Endometrial microvascular endothelial cells (primary cell): ENCODE data around the gene AVEN. TPM values are rescaled to one million over a fixed set of nuclear protein-coding genes. Genes with fewer than 3 reads are reported as not detected.

ENCODE experiments used
- in situ Hi-C: cut with HindIII; loops from 2 replicates; pipeline ENCODE4 v1.10.0; 2017; ENCODE audit warnings: low sequenced_read_pairs, low pct_unique_long_range_greater_than_20kb; ENCODE audit errors: inconsistent ontology term
- total RNA-seq: library from RNA; depleted of rRNA; stranded (reverse); fragments of >200 nt; gene quantifications from one replicate; pipeline ENCODE4 v1.2.3, GENCODE V29; 2015; ENCODE audit errors: inconsistent ontology term

Gene AVEN
- total RNA-seq, 1 donor from 2014 or later: 44.1 TPM

DNA sequence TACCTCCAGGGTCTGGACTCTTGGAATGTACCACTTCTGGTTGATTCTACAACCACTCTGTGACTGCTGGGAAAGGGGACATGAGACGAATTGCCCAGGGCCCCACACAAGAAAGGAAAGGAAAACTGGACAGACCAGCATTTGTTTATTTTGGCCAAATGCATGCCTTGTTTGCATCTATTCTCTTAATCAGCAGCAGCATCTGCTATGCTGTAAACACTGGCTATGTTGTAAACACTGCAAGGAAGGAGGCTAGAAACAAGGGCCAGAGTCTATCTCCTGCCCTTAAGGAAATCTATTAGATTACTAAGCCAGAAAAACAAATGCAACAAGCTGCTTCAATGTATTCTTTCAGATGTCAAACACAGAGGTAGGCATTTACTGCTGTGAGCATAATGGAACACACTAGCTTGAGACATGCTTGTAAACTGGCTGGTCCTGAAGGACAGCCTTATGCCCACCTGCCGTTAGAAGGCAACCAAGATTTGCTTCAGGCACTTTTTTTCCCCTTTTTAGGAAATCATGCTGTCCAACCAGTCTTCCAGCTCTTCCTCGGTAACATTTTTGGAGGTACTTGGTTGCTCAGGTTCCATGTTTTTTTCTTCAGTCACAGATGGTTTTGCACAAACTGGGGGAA is 172.8 kb downstream of the AVEN start:
- in situ Hi-C loops: no loop called here

- in situ Hi-C loops: no loop called here
These were observed 173.6 kb downstream of the AVEN start for GRCh38 chr15:33865416-33865815.

GRCh38 chr15:33864360-33865075 is 174.5 kb downstream of the AVEN start:
- in situ Hi-C loops: no loop called here

- in situ Hi-C loops: no loop called here
These were observed 178.2 kb downstream of the AVEN start for GRCh38 chr15:33860754-33861153.

- in situ Hi-C loops: no loop called here
These were observed 178.9 kb downstream of the AVEN start for GRCh38 chr15:33859992-33860545.

- in situ Hi-C loops: no loop called here
These were observed 180.2 kb downstream of the AVEN start for GRCh38 chr15:33858836-33859235.

GRCh38 chr15:33857726-33858125 is 181.3 kb downstream of the AVEN start:
- in situ Hi-C loops: no loop called here

GRCh38 chr15:33852570-33852969 is 186.4 kb downstream of the AVEN start:
- in situ Hi-C loops: no loop called here

- in situ Hi-C loops: no loop called here
These were observed 186.9 kb downstream of the AVEN start for GRCh38 chr15:33852094-33852493.

DNA sequence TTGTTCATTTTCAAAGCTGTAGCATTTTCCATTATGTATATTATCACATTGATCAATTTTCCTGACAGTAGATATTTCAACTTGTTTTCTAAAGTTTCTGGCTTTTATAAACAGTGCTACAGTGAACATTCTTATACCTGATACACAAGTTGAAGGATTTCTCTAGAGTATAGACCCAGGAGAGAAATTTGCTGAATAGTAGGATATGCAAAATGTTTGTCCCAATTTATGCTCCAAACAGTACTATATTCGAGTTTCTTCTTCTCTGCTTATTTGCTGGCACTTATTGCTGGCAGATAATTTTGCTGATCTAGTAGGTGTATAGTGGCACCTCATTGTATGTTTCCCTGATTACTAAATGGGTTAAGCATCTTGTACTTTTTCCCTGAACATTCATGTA is 187.9 kb downstream of the AVEN start:
- in situ Hi-C loops: no loop called here

- in situ Hi-C loops: loop anchor here (25.0 kb wide), 1 partner anchor 136 kb away; no protein-coding TSS in a partner anchor
These were observed 191.0 kb downstream of the AVEN start for GRCh38 chr15:33848011-33848410.

GRCh38 chr15:33846862-33847261 is 192.1 kb downstream of the AVEN start:
- in situ Hi-C loops: loop anchor here (25.0 kb wide), 1 partner anchor 135 kb away; no protein-coding TSS in a partner anchor

DNA sequence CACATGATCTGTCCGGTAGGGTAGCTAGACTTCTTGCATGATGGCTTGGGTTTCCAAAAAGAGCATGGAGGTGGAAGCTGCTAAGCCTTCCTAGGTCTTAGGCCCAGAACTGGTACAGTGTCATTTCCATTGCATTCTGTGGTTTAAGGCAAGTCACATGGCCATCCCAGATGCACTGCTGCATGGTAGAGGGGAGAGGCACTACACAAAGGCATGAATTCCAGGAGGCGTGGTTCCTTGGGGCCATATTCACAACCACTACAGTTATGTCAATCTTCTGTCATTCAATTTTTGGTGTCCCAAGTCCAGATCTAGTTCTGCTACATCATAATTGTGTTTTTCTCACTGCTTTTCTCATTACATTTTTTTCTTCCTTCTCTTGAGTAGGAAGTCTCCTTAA is 192.9 kb downstream of the AVEN start:
- in situ Hi-C loops: loop anchor here (25.0 kb wide), 1 partner anchor 134 kb away; no protein-coding TSS in a partner anchor

DNA sequence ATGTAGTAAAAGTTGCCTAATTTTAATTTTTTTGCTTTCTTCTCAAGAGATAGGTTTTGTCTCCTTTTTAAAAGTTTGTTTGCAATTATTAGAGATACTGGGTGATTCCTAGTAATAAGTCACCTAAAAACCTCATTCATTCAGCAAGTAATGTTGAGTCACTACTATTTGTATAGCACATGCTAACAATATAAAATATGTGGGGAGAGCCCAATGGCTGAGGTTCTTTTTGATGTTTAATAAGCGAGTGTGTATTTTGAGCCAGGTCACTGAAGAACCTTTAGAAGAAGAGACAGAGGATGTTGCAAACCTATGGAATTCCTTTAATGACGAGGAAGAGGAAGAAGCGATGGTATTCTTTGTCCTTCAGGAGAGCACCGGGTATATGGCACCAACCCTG is 194.4 kb downstream of the AVEN start:
- in situ Hi-C loops: loop anchor here (25.0 kb wide), 1 partner anchor 132 kb away; no protein-coding TSS in a partner anchor

DNA sequence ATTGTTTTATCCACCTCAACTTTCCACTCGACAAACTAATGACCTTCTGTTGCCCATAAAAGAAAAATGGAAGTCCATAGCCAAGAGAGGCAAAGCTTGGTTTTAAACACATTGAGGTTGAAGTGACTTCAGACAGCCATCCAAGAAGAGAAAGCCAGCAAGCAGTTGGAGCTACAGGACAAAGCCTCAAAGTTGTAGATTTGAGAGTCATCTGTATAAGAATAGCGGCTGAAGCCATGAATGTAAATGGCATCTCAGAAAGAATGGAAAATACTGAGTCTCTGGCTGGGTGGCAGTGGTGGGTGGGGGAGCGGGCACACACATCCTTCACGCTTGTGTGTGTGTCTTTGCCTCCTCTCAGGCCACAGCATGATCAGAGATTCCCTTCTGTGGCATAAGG is 194.8 kb downstream of the AVEN start:
- in situ Hi-C loops: loop anchor here (25.0 kb wide), 1 partner anchor 132 kb away; no protein-coding TSS in a partner anchor

- in situ Hi-C loops: loop anchor here (25.0 kb wide), 1 partner anchor 128 kb away; no protein-coding TSS in a partner anchor
These were observed 198.4 kb downstream of the AVEN start for GRCh38 chr15:33840615-33841014.

- in situ Hi-C loops: loop anchor here (25.0 kb wide), 1 partner anchor 127 kb away; no protein-coding TSS in a partner anchor
These were observed 199.5 kb downstream of the AVEN start for GRCh38 chr15:33839540-33839939.

- in situ Hi-C loops: loop anchor here (25.0 kb wide), 1 partner anchor 125 kb away; no protein-coding TSS in a partner anchor
These were observed 201.7 kb downstream of the AVEN start for GRCh38 chr15:33837294-33837693.

DNA sequence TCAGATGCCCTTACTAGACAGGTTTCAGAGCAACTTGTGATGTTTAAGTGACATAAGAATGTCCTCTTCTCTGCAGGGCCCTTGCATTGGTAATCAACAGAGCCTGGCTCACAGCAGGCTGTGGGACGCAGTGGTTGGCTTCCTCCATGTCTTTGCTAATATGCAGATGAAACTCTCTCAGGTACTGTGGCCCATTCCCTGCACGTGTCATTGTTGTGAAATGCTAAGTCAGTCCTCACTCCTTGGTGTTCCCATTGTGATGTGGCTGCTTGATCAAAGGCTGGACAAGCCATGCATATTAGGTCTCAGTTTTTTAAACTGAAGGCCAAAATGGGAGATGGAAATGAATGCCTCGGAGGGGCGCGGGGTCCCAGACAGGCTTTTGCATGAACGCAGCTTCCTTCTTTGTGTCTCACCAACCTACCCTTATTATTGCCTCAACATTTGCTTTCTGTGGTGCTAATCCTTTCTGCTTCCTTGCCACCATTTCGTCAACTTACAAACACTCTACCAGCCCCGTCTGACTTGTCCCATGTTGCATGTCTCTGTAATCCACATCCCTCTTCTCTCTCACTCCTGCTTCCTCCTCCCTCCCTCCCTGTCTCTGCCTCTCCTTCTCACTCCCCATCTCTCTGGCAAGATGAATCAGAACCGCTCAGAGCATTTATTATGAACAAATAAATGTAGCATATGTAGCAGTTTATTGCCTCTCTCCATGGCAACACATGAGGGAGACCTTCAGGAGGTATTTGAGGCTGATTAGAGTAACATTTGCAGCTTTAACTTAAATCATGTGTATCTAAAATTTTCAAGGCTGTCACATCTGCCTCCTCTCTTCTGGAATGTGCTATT is 203.9 kb downstream of the AVEN start:
- in situ Hi-C loops: loop anchor here (25.0 kb wide), 1 partner anchor 123 kb away; no protein-coding TSS in a partner anchor
